ENCODE data around the gene PLK1.

The PLK1 gene

GRCh38 chr16:23683487-23683886, 4.8 kb downstream of the PLK1 start:
- no peak for DNase-seq (ENCODE audit: extremely low read depth, low read depth)
- no peak for TF ChIP-seq CTCF (IDR thresholded peaks at IDR 0.05; ENCODE audit: low read depth, low read length)

GRCh38 chr16:23687034-23687808, 8.5 kb downstream of the PLK1 start:
- no peak for TF ChIP-seq CTCF (IDR thresholded peaks at IDR 0.05; ENCODE audit: low read depth, low read length)
- DNase-seq (ENCODE audit: extremely low read depth, low read depth): no peak

- TF ChIP-seq CTCF (IDR thresholded peaks at IDR 0.05; ENCODE audit: low read depth, low read length): no peak
- no peak for DNase-seq (ENCODE audit: extremely low read depth, low read depth)
Measured at GRCh38 chr16:23689442-23690187, 10.9 kb downstream of the PLK1 start.

GRCh38 chr16:23690771-23691482, 12.2 kb downstream of the PLK1 start:
- no peak for DNase-seq (ENCODE audit: extremely low read depth, low read depth)
- no peak for TF ChIP-seq CTCF (IDR thresholded peaks at IDR 0.05; ENCODE audit: low read depth, low read length)

GRCh38 chr16:23691483-23692189, 12.9 kb downstream of the PLK1 start:
- TF ChIP-seq CTCF (IDR thresholded peaks at IDR 0.05; ENCODE audit: low read depth, low read length): no peak
- DNase-seq (ENCODE audit: extremely low read depth, low read depth): no peak

- TF ChIP-seq CTCF (IDR thresholded peaks at IDR 0.05; ENCODE audit: low read depth, low read length): no peak
- no peak for DNase-seq (ENCODE audit: extremely low read depth, low read depth)
Measured at GRCh38 chr16:23692190-23692837, 13.6 kb downstream of the PLK1 start.
